ENCODE data around the gene TSPAN4.

Gene TSPAN4

GRCh38 chr11:912266-912665, 69.6 kb downstream of the TSPAN4 start:
- CTCF ChIA-PET: no interaction called here
- TF ChIP-seq HOXA7 (CRISPR knock-in tag; IDR thresholded peaks at IDR 0.05; ENCODE audit: borderline replicate concordance) (no peak), KLF17 (tag by site-specific recombination; IDR thresholded peaks at IDR 0.05) (no peak), ZNF843 (tag by site-specific recombination; IDR thresholded peaks at IDR 0.05) (no peak), ZNF549 (tag by site-specific recombination; IDR thresholded peaks at IDR 0.05) (no peak), ZNF335 (tag by site-specific recombination; conservative IDR thresholded peaks at IDR 0.05) (0 out of 2 replicates have a peak, but pooled peaks have one; percentile 25)
- H3K9me3 ChIP-seq (ENCODE audit: control insufficient read depth, insufficient read depth, low read depth, low read length): no peaks in the 10 kb centered on the region
- no peak overlapping the region for H3K4me3 ChIP-seq (ENCODE audit: low read depth, low read length)
- H3K4me1 ChIP-seq (ENCODE audit: control insufficient read depth, insufficient read depth, low read length): no peaks in the 10 kb centered on the region
- peaks cover 0 to 22% of the 10 kb centered on the region in 2 experiments; a peak in 1 of 3 replicates for H3K36me3 ChIP-seq (ENCODE audit: control insufficient read depth in 2 of 2, insufficient read depth in 1 of 2, low read length in 2 of 2)
- H3K27ac ChIP-seq (ENCODE audit: extremely low read depth, low read depth, low read length): no peak overlapping the region
- POLR2A ChIA-PET: no interaction called here

GRCh38 chr11:913043-913442, 70.4 kb downstream of the TSPAN4 start:
- ChIA-PET CTCF (no interaction called here), POLR2A (no interaction called here)
- no peaks in the 10 kb centered on the region for H3K4me1 ChIP-seq (ENCODE audit: control insufficient read depth, insufficient read depth, low read length)

GRCh38 chr11:914204-914603, 71.6 kb downstream of the TSPAN4 start:
- ChIA-PET POLR2A (no interaction called here), CTCF (interaction anchor here (0.6 kb wide), 1 partner anchor 53 kb away, joined by 3 read pairs; no protein-coding TSS in a partner anchor)
- H3K4me1 ChIP-seq (ENCODE audit: control insufficient read depth, insufficient read depth, low read length): no peaks in the 10 kb centered on the region
- H3K9me3 ChIP-seq (ENCODE audit: control insufficient read depth, insufficient read depth, low read depth, low read length): no peaks in the 10 kb centered on the region
- peaks cover 0 to 3% of the 10 kb centered on the region in 2 experiments; a peak in 1 of 3 replicates for H3K36me3 ChIP-seq (ENCODE audit: control insufficient read depth in 2 of 2, insufficient read depth in 1 of 2, low read length in 2 of 2)
- no peak overlapping the region for H3K27ac ChIP-seq (ENCODE audit: extremely low read depth, low read depth, low read length)
- H3K4me3 ChIP-seq (ENCODE audit: low read depth, low read length): no peak overlapping the region
- TF ChIP-seq ZEB2 (tag by site-specific recombination; IDR thresholded peaks at IDR 0.05): no peak
- TF ChIP-seq KLF7 (tag by site-specific recombination; IDR thresholded peaks at IDR 0.05; ENCODE audit: borderline replicate concordance): no peak
- TF ChIP-seq ZNF626 (tag by site-specific recombination; IDR thresholded peaks at IDR 0.05): no peak
- TF ChIP-seq ZNF677 (tag by site-specific recombination; IDR thresholded peaks at IDR 0.05): no peak
- TF ChIP-seq ZNF777 (tag by site-specific recombination; IDR thresholded peaks at IDR 0.05; ENCODE audit: borderline replicate concordance): no peak
- no peak for TF ChIP-seq ZNF658 (tag by site-specific recombination; IDR thresholded peaks at IDR 0.05)
- TF ChIP-seq MZF1 (tag by site-specific recombination; IDR thresholded peaks at IDR 0.05; ENCODE audit: borderline replicate concordance): no peak
- TF ChIP-seq ZSCAN18 (tag by site-specific recombination; IDR thresholded peaks at IDR 0.05): no peak
- TF ChIP-seq ZNF473 (tag by site-specific recombination; IDR thresholded peaks at IDR 0.05): no peak
- TF ChIP-seq ZNF830 (tag by site-specific recombination; IDR thresholded peaks at IDR 0.05; ENCODE audit: low read depth): no peak
- no peak for TF ChIP-seq KLF9 (tag by site-specific recombination; IDR thresholded peaks at IDR 0.05; ENCODE audit: low read depth)
- TF ChIP-seq ZNF26 (tag by site-specific recombination; IDR thresholded peaks at IDR 0.05): no peak

More at GRCh38 chr11:913043-913442, 70.4 kb downstream of the TSPAN4 start:
- TF ChIP-seq ZNF184 (tag by site-specific recombination; IDR thresholded peaks at IDR 0.05): no peak
- no peak for TF ChIP-seq ZFP3 (tag by site-specific recombination; IDR thresholded peaks at IDR 0.05; ENCODE audit: low read depth)
- TF ChIP-seq BCL6B (tag by site-specific recombination; IDR thresholded peaks at IDR 0.05): no peak
- no peak for TF ChIP-seq ZSCAN23 (tag by site-specific recombination; IDR thresholded peaks at IDR 0.05)
- TF ChIP-seq ZNF302 (tag by site-specific recombination; IDR thresholded peaks at IDR 0.05; ENCODE audit: low read depth): no peak
- Histone ChIP-seq H3K36me3 (ENCODE audit: control insufficient read depth in 2 of 2, insufficient read depth in 1 of 2, low read length in 2 of 2) (peaks cover 0 to 14% of the 10 kb centered on the region in 2 experiments; a peak in 1 of 3 replicates), H3K9me3 (ENCODE audit: control insufficient read depth, insufficient read depth, low read depth, low read length) (no peaks in the 10 kb centered on the region), H3K4me3 (ENCODE audit: low read depth, low read length) (no peak overlapping the region), H3K27ac (ENCODE audit: extremely low read depth, low read depth, low read length) (no peak overlapping the region)

Measured in HEK293 (cell line).